GM12874 (cell line): ENCODE results near the gene DACT3.

ENCODE experiments used
- CTCF ChIP-seq: IDR thresholded peaks from 2 replicates; pipeline ENCODE4 v1.5.1; 2011; ENCODE audit warnings: low read depth, mild to moderate bottlenecking, control low read depth, low read length, moderate library complexity; ENCODE audit not compliant: insufficient read depth

Gene DACT3, protein sequence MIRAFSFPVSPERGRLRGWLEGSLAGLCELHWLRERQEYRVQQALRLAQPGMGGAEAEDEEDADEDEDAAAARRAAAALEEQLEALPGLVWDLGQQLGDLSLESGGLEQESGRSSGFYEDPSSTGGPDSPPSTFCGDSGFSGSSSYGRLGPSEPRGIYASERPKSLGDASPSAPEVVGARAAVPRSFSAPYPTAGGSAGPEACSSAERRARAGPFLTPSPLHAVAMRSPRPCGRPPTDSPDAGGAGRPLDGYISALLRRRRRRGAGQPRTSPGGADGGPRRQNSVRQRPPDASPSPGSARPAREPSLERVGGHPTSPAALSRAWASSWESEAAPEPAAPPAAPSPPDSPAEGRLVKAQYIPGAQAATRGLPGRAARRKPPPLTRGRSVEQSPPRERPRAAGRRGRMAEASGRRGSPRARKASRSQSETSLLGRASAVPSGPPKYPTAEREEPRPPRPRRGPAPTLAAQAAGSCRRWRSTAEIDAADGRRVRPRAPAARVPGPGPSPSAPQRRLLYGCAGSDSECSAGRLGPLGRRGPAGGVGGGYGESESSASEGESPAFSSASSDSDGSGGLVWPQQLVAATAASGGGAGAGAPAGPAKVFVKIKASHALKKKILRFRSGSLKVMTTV

DNA sequence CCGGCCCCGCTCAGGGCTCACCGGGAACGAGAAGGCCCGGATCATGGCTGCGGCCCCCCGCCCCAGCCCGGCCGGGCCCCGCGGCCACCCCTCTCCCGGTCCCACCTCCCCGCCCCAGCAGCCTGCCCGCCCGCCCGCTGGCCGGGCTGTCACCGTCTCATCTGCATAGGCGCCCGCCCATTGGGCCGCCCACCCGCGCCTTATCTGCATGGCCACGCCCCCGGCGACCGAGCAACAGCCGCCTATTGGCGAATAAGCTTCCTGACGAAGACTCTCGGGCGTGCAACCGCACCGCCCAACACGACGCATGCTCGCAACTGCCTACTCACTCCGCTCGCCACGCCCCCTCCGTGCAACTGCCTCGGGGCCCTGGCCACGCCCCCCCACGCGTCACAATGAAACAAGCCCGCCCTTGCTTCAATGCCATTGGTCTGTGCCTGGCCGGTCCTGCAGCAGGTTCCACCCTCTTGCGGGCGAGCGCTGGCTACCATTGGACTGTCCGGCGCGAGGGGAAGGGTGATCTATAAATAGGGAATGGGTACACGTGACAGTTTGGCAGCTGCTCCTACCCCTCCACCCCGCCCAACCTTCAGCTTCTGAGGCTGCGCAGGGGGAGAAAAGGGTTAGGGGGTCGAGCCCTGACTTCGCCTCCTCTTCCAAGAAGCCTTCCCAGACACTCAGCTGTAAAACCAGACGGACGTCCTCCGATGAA lies at the start of gene DACT3:
Gene DACT3 (minus strand): TSS at position 163 of the 712 bp plus-strand sequence. CDS start 118 bp downstream, at position 45.
- TF ChIP-seq CTCF, result no peak

DNA sequence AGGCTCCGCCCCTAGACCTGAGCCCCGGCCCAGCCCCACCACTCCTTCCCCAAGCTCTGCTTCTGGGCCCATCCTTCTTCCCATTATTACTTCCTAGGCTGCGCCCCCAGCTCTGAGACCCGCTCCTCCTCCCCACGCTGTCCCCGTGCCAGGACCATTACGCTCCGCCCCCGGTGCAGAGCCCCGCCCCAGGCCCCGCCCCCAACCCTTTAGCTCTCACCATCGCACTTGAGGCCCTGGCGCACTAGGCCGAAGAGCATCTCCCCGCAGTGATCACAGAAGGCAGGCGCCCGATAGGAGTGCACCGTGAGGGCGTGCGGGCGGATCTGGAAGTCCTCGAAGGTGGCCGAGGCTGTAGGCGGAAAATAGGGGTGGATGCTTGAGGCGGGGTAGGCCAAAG lies 49.7 kb upstream of the DACT3 start:
- TF ChIP-seq CTCF, result no peak

- peak; percentile 98 for TF ChIP-seq CTCF
Observed at GRCh38 chr19:46704379-46705076, 43.5 kb upstream of the DACT3 start.

DNA sequence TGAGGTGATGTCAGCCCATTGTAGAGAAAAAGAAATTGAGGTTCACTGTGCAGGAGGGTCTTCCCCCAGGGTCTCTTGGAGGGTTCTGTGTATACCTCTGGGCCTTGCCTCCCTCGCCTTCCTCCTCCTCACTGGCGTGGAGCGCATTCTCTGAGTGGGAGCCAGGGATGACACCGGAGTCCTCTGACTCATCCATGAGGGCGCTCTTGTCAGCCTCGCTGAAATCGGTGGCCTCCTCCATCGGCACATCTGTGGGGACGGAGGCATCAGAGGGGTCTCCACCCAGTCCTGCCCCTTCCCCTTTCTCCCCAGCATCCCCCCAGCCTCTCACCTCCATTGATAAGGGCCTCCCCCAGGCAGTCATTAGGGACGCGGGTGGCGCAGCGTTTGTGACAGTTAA lies 39.7 kb upstream of the DACT3 start:
- no peak for TF ChIP-seq CTCF

DNA sequence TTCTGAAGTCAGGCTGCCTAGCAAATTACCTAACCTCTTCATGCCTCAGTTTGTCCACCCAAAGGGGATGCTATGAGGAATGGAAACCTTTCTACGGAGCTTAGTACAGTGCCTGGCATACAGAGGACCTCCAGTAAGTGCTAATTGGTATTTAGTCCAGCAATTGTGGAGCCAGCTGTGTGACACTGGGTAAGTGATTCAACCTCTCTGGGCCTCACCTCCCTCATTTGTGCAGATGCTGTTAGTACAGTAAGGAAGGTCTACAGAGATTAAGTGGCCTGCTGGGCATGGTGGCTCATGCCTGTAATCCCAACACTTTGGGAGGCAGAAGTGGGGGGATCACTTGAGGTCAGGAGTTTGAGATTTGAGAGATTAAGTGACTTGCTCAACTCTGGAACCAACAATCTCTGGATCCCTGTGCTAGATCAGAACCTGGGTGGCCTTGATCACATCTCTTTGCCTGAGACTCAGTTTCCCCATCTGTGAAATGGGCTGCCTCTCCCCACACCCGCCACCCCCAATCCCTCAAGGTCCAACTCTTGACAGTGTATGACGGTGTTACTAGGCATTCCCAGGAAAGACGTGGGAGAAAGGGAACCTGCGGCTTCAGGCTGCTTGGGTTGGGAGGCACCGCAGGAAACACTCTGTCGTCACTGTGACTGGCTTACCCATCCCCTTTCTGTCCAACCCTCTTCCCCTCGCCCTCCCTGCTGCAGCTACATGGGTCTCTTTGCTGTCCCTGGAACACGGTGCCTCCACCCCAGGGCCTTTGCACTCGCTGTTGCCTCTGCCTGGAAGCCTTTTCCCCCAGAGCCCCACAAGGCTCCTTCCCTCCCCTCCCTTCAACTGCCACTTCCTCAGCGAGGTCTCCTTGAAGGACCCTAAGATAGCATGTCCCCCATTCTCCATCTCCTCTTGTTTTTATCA lies 37.7 kb upstream of the DACT3 start:
- TF ChIP-seq CTCF, result no peak

DNA sequence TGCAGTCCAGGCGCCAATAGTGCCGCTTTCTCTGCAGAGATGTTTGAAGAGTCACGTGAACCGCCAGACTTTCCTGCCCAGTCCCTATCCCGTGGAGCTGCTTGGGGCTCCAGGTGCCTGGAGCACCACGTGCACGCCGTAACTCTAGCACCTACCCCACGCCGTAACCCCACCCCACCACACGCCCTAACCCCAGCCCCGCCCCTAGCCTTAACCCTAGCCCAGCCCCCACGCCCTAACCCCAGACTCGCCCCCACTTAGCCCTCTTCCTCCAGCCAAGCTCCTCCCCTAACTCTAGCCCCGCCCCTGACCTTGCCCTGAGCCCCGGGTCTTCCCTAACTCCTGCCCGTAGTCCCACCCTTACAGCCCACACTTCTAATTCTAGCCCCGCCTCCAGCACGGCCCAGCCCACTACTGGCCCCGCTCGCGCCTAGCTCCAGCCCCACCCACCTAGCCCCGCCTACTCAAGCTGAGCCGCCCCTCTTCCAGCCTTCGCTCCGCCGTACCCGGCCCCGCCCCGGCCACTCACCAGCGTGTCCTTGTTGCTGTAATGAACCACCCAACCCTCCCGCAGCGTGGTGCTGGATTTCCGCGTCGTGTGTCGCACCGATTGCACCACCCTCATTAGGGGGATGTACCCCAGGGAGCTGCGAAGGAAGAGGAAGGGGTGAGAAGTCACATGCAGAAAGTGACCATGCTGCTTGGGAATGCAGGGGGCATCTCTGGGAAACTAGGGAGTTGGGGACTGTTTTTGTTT lies 36.4 kb upstream of the DACT3 start:
- no peak for TF ChIP-seq CTCF
